Prostate gland (tissue), 2 donors: ENCODE measurements around the gene CRIP3.

ENCODE experiments used
- POLR2AphosphoS5 ChIP-seq: sonication (generic); formaldehyde crosslinking; IDR thresholded peaks from one replicate; pipeline ENCODE4 v1.6.1; 2017; ENCODE audit warnings: antibody characterized with exemption
- TF ChIP-seq, protein P1 (sequence below), 4 experiments: fragments of 200-600 bp in 2 of 4; fragments of 450-650 bp in 2 of 4; sonication (generic) in 2 of 4; IDR thresholded peaks; 1 replicate in 3 of 4; 2 replicates in 1 of 4; pipeline ENCODE4 v1.5.1; 2016 to 2019; ENCODE audit warnings: antibody characterized with exemption in 4 of 4, mild to moderate bottlenecking in 2 of 4, moderate library complexity in 2 of 4

GRCh38 chr6:43308101-43308989, at the start of gene CRIP3:
- TF ChIP-seq, protein P1, sequence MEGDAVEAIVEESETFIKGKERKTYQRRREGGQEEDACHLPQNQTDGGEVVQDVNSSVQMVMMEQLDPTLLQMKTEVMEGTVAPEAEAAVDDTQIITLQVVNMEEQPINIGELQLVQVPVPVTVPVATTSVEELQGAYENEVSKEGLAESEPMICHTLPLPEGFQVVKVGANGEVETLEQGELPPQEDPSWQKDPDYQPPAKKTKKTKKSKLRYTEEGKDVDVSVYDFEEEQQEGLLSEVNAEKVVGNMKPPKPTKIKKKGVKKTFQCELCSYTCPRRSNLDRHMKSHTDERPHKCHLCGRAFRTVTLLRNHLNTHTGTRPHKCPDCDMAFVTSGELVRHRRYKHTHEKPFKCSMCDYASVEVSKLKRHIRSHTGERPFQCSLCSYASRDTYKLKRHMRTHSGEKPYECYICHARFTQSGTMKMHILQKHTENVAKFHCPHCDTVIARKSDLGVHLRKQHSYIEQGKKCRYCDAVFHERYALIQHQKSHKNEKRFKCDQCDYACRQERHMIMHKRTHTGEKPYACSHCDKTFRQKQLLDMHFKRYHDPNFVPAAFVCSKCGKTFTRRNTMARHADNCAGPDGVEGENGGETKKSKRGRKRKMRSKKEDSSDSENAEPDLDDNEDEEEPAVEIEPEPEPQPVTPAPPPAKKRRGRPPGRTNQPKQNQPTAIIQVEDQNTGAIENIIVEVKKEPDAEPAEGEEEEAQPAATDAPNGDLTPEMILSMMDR (IDR thresholded peaks at IDR 0.05): peak in 2 of 4 experiments; percentile 32 to 46
- no peak for TF ChIP-seq POLR2AphosphoS5
